ENCODE data around the gene DPP6. TPM values are rescaled to one million over a fixed set of nuclear protein-coding genes. Genes with fewer than 3 reads are reported as not detected.

The DPP6 gene
- total RNA-seq, 2 experiments from 2014 or later = not detected

DNA sequence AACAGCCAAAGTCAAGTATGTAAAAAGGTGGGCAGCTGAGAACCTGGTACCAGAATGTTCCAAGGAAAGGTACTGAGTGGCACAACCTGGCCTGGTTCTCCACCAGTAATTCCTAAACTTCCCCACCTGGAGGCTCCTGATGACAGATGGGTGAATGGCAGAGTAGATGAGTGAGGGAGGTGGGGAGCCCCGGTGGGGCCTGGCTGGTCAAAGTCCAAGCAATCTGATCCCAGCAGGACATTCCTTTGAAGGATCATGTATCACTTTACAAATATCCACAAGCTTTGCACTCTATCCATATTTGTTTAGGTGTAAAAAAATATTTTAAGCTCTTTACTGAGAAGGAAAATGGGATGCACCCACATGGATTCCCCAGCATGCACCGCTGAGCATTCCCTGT is 250.2 kb downstream of the DPP6 start:
- Histone ChIP-seq H2AFZ (ENCODE audit: low read length) (no peak overlapping the region), H3K4me1 (ENCODE audit: insufficient read depth, low read length, poor library complexity, severe bottlenecking) (no peaks in the 10 kb centered on the region), H3K9me2 (ENCODE audit: insufficient read depth, low read length) (no peaks in the 10 kb centered on the region), H3K79me2 (ENCODE audit: insufficient read depth, low read depth, low read length) (no peaks in the 10 kb centered on the region), H3K9me3 (ENCODE audit: low read length) (no peaks in the 10 kb centered on the region), H3K4me3 (ENCODE audit: low read depth, low read length, poor library complexity, severe bottlenecking) (no peak overlapping the region), H3K4me2 (ENCODE audit: low read length) (no peak overlapping the region), H3K36me3 (ENCODE audit: insufficient read depth, low read length) (no peaks in the 10 kb centered on the region), H4K20me1 (ENCODE audit: insufficient read depth, low read length) (no peaks in the 10 kb centered on the region), H3K27ac (ENCODE audit: low read depth, low read length, poor library complexity, severe bottlenecking) (no peak overlapping the region)
- POLR2A ChIA-PET = interaction anchor here (0.6 kb wide), 1 partner anchor 62 kb away, joined by 4 read pairs; no protein-coding TSS in a partner anchor
- no TSS peak for BruUV-seq (replicated peaks)
- CTCF ChIA-PET (ENCODE audit: unreplicated experiment) = no interaction called here
- no peak for DNase-seq (ENCODE audit: low spot score)
- no peak for TF ChIP-seq CTCF (conservative IDR thresholded peaks at IDR 0.05; ENCODE audit: low read length)
- intact Hi-C loops (cut with micrococcal nuclease; ENCODE audit: unreplicated experiment) = no loop called here

GRCh38 chr7:154304231-154304630 is 252.0 kb downstream of the DPP6 start:
- no TSS peak for BruUV-seq (replicated peaks)
- DNase-seq (ENCODE audit: low spot score) = no peak
- Histone ChIP-seq H3K9me2 (ENCODE audit: insufficient read depth, low read length) (no peaks in the 10 kb centered on the region), H3K4me1 (ENCODE audit: insufficient read depth, low read length, poor library complexity, severe bottlenecking) (no peaks in the 10 kb centered on the region), H2AFZ (ENCODE audit: low read length) (no peak overlapping the region), H3K4me2 (ENCODE audit: low read length) (no peak overlapping the region), H3K27ac (ENCODE audit: low read depth, low read length, poor library complexity, severe bottlenecking) (no peak overlapping the region), H3K36me3 (ENCODE audit: insufficient read depth, low read length) (no peaks in the 10 kb centered on the region), H4K20me1 (ENCODE audit: insufficient read depth, low read length) (no peaks in the 10 kb centered on the region), H3K4me3 (ENCODE audit: low read depth, low read length, poor library complexity, severe bottlenecking) (no peak overlapping the region), H3K79me2 (ENCODE audit: insufficient read depth, low read depth, low read length) (no peaks in the 10 kb centered on the region), H3K9me3 (ENCODE audit: low read length) (no peaks in the 10 kb centered on the region)
- ChIA-PET POLR2A (interaction anchor here (0.6 kb wide), 1 partner anchor 247 kb away, joined by 6 read pairs; no protein-coding TSS in a partner anchor), CTCF (ENCODE audit: unreplicated experiment) (no interaction called here)
- intact Hi-C loops (cut with micrococcal nuclease; ENCODE audit: unreplicated experiment) = no loop called here
- TF ChIP-seq CTCF (conservative IDR thresholded peaks at IDR 0.05; ENCODE audit: low read length) = no peak
- no peak for TF ChIP-seq EZH2phosphoT487 (IDR thresholded peaks at IDR 0.05; ENCODE audit: borderline replicate concordance, low read depth, low read length)

GRCh38 chr7:154304740-154305700 is 252.8 kb downstream of the DPP6 start:
- Histone ChIP-seq H3K9me3 (ENCODE audit: low read length) (no peaks in the 10 kb centered on the region), H2AFZ (ENCODE audit: low read length) (no peak overlapping the region), H3K79me2 (ENCODE audit: insufficient read depth, low read depth, low read length) (no peaks in the 10 kb centered on the region), H3K4me1 (ENCODE audit: insufficient read depth, low read length, poor library complexity, severe bottlenecking) (no peaks in the 10 kb centered on the region), H3K4me3 (ENCODE audit: low read depth, low read length, poor library complexity, severe bottlenecking) (no peak overlapping the region), H3K4me2 (ENCODE audit: low read length) (no peak overlapping the region), H3K36me3 (ENCODE audit: insufficient read depth, low read length) (no peaks in the 10 kb centered on the region), H3K9me2 (ENCODE audit: insufficient read depth, low read length) (no peaks in the 10 kb centered on the region), H3K27ac (ENCODE audit: low read depth, low read length, poor library complexity, severe bottlenecking) (no peak overlapping the region), H4K20me1 (ENCODE audit: insufficient read depth, low read length) (no peaks in the 10 kb centered on the region)
- POLR2A ChIA-PET = no interaction called here
- no peak for DNase-seq (ENCODE audit: low spot score)
- CTCF ChIA-PET (ENCODE audit: unreplicated experiment) = no interaction called here
- TF ChIP-seq CTCF (conservative IDR thresholded peaks at IDR 0.05; ENCODE audit: low read length) (no peak), EZH2phosphoT487 (IDR thresholded peaks at IDR 0.05; ENCODE audit: borderline replicate concordance, low read depth, low read length) (no peak)
- intact Hi-C loops (cut with micrococcal nuclease; ENCODE audit: unreplicated experiment) = no loop called here
- no TSS peak for BruUV-seq (replicated peaks)
